ENCODE data around the gene PITHD1. TPM values are rescaled to one million over a fixed set of nuclear protein-coding genes. Genes with fewer than 3 reads are reported as not detected.
A peak's percentile ranks its signal among the peaks of the same experiment; 100 is the strongest.
"Not testable (repeated sequence)": the region's sequence is repeated elsewhere in the genome, so short reads cannot be mapped to it uniquely, and the experiment has no call there.

PITHD1 gene
- polyA plus RNA-seq, 3 donors = 59.3 to 65.1 (median 59.9) TPM

GRCh38 chr1:23793861-23794731 lies 15.9 kb downstream of the PITHD1 start:
- DNase-seq (ENCODE audit: extremely low read depth in 1 of 11, low read depth in 9 of 11, low spot score in 4 of 11) = no peak

DNA sequence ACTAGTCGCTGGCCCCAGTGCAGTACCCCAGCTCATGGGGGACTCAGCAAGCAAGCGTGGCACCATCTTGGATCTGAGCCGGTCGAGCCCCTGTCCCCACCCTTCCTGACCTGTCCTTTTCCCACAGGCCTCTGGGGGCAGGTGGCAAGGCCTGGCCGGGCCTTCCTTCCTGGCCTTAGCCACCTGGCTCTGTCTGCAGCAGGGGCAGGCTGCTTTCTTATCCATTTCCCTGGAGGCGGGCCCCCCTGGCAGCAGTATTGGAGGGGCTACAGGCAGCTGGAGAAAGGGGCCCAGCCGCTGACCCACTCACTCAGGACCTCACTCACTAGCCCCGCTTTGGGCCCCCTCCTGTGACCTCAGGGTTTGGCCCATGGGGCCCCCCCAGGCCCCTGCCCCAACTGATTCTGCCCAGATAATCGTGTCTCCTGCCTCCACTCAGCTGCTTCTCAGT lies 16.5 kb downstream of the PITHD1 start:
- DNase-seq (ENCODE audit: extremely low read depth in 1 of 11, low read depth in 9 of 11, low spot score in 4 of 11) = not testable (repeated sequence)

DNA sequence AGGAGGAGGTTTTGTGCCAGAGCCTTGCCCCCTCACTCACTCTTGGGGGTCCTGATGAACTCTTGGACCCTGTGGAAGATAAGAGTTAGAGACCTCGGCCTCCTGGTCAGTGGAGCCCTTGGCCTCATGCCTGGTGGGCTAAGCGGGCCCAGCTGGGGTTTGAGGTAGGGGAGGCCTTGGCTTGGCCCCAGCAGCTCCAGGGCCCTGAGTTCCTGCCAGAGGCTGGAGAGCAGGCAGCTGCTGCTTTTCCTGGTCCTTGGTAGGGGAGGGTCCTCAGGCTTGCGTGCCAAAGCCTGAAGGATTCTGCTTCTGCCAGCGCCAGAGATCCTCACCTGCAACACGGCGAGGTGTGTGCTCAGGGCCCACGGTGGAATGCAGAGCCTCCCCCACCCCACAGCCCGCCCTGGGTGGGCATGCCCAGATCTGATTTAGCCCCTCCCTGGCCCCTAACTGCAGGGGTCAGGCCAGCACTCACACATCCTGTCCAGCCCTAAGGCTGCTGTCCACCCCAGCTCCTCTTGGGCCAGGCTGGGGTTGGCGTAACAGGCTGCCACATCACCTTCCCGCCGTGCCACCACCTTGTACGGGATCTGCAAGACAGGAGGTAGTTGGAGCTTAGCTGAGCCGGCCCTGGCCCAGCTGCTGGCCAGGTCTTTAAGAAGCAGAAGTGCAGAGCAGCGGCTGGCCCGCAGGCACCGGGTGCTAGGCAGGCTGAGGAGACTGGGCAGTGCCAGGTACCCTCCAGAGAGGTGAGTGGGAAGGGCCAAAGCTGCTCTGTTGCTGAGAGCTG lies 17.7 kb downstream of the PITHD1 start:
- DNase-seq (ENCODE audit: extremely low read depth in 1 of 11, low read depth in 9 of 11, low spot score in 4 of 11) = no peak

- DNase-seq (ENCODE audit: extremely low read depth in 1 of 11, low read depth in 9 of 11, low spot score in 4 of 11) = no peak
Observed at GRCh38 chr1:23796466-23797271, 18.5 kb downstream of the PITHD1 start.

DNA sequence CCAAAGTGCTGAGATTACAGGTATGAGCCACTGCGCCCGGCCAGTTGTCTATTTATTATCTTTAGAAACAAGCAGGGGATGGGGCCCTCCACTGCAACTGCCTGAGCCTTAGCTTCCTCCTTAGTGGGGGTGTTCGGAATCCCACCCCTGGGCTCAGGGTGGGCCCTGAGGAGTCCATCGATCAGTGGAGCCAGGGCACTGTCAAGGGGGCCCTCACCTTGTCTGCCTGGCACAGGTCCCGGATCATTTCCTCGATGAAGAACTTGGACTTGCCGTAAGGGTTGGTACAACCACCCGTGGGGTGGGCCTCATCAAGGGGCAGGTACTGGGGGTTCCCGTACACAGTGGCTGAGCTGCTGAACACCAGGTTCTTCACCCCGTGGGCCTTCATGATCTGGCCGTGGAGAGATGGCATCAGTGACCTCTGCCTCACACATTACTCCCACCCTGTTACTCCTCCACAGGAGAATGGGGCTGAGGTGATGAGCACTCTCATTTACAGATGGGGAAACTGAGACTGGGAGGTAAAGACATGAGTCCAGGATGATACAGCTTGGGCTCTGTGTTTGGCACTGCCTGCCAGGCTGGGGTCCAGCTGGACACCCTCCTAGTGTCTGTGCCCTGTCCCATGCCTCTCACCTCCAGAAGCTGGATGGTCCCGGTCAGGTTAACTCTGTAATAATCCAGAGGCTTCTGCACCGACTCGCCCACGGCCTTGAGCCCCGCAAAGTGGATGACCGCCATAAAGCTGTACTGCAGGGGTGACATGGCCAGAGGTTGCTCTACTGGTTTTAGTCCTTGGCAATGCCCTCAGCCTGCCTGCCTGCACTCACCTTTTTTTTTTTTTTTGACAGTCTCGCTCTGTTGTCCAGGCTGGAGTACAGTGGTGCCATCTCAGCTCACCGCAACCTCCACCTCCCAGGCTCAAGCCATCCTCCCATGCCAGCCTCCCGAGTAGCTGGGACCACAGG lies 19.5 kb downstream of the PITHD1 start:
- no peak for DNase-seq (ENCODE audit: extremely low read depth in 1 of 11, low read depth in 9 of 11, low spot score in 4 of 11)

GRCh38 chr1:23798662-23799142 lies 20.5 kb downstream of the PITHD1 start:
- DNase-seq (ENCODE audit: extremely low read depth in 1 of 11, low read depth in 9 of 11, low spot score in 4 of 11) = no peak

- DNase-seq (ENCODE audit: extremely low read depth in 1 of 11, low read depth in 9 of 11, low spot score in 4 of 11) = no peak
Observed at GRCh38 chr1:23799255-23799569, 21.0 kb downstream of the PITHD1 start.

- peak in 2 of 11 donors; percentile 14 to 50 for DNase-seq (ENCODE audit: extremely low read depth in 1 of 11, low read depth in 9 of 11, low spot score in 4 of 11)
Observed at GRCh38 chr1:23799570-23800399, 21.6 kb downstream of the PITHD1 start.

- DNase-seq (ENCODE audit: extremely low read depth in 1 of 11, low read depth in 9 of 11, low spot score in 4 of 11) = peak; percentile 82 to 94 (median 91)
Observed at GRCh38 chr1:23800400-23801337, 22.5 kb downstream of the PITHD1 start, which contains the start of gene GALE. Gene GALE, minus strand, starts transcription at chr1:23800754. Its CDS starts 1,747 bp downstream, at chr1:23799007.

- no peak for DNase-seq (ENCODE audit: extremely low read depth in 1 of 11, low read depth in 9 of 11, low spot score in 4 of 11)
Observed at GRCh38 chr1:23801338-23801748, 23.1 kb downstream of the PITHD1 start.

DNA sequence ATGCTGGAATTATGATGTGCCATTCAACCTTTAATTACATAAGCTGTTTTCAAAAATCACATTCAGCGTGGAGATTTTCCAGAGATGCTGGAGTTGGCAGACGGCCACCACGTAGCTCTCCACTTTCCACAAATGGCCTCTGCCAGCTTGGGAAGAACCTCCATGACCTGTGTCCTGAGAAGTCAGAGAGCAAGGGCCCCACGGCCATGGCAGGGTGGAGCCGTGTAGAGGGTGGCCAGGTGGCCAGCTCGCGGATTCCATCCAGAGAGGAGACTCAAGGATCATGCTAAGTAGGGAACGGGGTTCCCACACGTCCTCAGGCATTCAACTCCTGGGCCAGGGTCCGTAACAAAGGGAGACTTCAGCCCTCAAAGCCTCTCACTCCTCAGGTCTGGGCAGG lies 23.7 kb downstream of the PITHD1 start:
- no peak for DNase-seq (ENCODE audit: extremely low read depth in 1 of 11, low read depth in 9 of 11, low spot score in 4 of 11)

GRCh38 chr1:23802809-23803342 lies 24.7 kb downstream of the PITHD1 start:
- not testable (repeated sequence) for DNase-seq (ENCODE audit: extremely low read depth in 1 of 11, low read depth in 9 of 11, low spot score in 4 of 11)

DNA sequence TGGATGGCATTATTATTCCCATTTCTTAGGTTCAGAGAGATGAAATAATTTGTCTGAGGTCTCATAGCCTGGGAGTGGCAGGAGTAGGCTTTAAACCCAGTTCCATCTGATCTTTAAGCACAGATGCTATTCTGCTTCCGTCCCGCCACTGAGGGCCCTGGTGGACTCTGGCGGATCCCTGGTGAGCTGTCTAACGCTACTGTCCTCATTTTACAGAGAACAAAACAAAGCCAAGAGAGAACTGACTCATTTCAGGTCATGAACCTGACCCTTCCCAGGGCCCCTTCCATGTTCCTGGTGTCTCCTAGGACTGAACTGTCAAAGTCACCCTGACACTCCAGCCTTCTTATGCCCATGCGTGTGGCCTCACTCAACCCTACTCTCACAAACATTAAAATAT lies 25.5 kb downstream of the PITHD1 start:
- no peak for DNase-seq (ENCODE audit: extremely low read depth in 1 of 11, low read depth in 9 of 11, low spot score in 4 of 11)

DNA sequence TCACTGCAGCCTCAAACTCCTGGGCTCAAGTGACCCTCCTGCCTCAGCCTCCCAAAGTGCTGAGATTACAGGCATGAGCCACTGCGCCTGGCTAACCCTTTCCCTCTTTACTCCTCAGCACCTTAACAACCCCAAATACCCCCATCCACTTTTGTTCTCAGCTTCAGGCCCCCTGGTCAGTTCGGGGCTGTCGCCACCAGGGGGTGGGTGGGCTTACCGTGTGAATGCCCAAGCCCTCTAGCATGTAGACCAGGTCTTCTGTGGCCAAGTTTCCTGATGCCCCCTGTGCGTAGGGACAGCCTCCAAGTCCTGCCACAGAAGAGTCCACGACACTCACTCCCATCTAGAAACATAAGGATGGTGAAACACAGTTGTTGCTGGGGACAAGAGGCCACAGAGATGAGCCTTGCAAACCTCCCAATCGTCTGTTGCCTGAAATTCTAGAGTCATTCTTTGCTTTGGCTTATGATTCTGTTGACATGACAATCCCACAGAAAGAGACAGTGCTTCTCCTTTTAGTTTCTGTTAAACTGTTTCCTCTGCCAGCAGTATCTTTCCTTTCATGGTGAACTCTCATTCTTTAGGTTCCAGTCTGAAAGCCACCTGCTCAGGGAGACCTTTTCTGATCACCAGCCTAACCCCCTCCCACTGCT lies 26.1 kb downstream of the PITHD1 start:
- DNase-seq (ENCODE audit: extremely low read depth in 1 of 11, low read depth in 9 of 11, low spot score in 4 of 11) = no peak

GRCh38 chr1:23805025-23805424 lies 26.8 kb downstream of the PITHD1 start:
- DNase-seq (ENCODE audit: extremely low read depth in 1 of 11, low read depth in 9 of 11, low spot score in 4 of 11) = no peak

Measured in renal cortex interstitium (tissue), 11 donors.